Smooth muscle cell (in vitro differentiated cells): Measurements from ENCODE around the gene PGAP2. TPM values are rescaled to one million over a fixed set of nuclear protein-coding genes. Genes with fewer than 3 reads are reported as not detected.

Experiments
- DNase-seq: peaks from one replicate; lab custom pipeline; 2025; ENCODE audit not compliant: unreplicated experiment; lab: John Stamatoyannopoulos, UW
- H2AFZ ChIP-seq: fragments of 200-600 bp; sonication (generic); 2 replicates; pipeline ENCODE4 v1.6.0; 2016; ENCODE audit warnings: antibody characterized with exemption, low read depth, mild to moderate bottlenecking
- H3F3A ChIP-seq: fragments of 200-600 bp; sonication (generic); 2 replicates; pipeline ENCODE4 v1.6.0; 2017; ENCODE audit warnings: antibody characterized with exemption, low read depth
- H3K27ac ChIP-seq: fragments of 200-600 bp; sonication (generic); 2 replicates; pipeline ENCODE4 v1.5.1; 2016; ENCODE audit warnings: low read depth, mild to moderate bottlenecking
- H3K27me3 ChIP-seq: fragments of 200-600 bp; sonication (generic); 2 replicates; pipeline ENCODE4 v1.6.1; 2016; ENCODE audit warnings: low read depth, mild to moderate bottlenecking
- H3K36me3 ChIP-seq: fragments of 200-600 bp; sonication (generic); 2 replicates; pipeline ENCODE4 v1.5.1; 2016; ENCODE audit warnings: low read depth
- H3K4me1 ChIP-seq: fragments of 200-600 bp; sonication (generic); 2 replicates; pipeline ENCODE4 v1.5.1; 2016; ENCODE audit warnings: low read depth
- H3K4me2 ChIP-seq: fragments of 200-600 bp; sonication (generic); 2 replicates; pipeline ENCODE4 v1.6.0; 2016; ENCODE audit warnings: mild to moderate bottlenecking
- H3K4me3 ChIP-seq: fragments of 200-600 bp; sonication (generic); 2 replicates; pipeline ENCODE4 v1.5.1; 2016; ENCODE audit warnings: mild to moderate bottlenecking
- H3K79me2 ChIP-seq: fragments of 200-600 bp; sonication (generic); 2 replicates; pipeline ENCODE4 v1.6.0; 2016; ENCODE audit warnings: low read depth, mild to moderate bottlenecking
- H3K9ac ChIP-seq: fragments of 200-600 bp; sonication (generic); 2 replicates; pipeline ENCODE4 v1.6.0; 2016; ENCODE audit warnings: low read depth
- H3K9me3 ChIP-seq: fragments of 200-600 bp; sonication (generic); replicated peaks from 2 replicates; pipeline ENCODE4 v1.5.1; 2016; ENCODE audit warnings: low read depth
- H4K20me1 ChIP-seq: fragments of 200-600 bp; sonication (generic); 2 replicates; pipeline ENCODE4 v1.6.0; 2016; ENCODE audit warnings: low read depth
- WGBS: methylation state at CpG from one replicate; pipeline ENCODE4 v1.1.7; 2016; ENCODE audit warnings: low lambda C conversion rate; 5-methylcytosine and 5-hydroxymethylcytosine counted together
- polyA plus RNA-seq: library from polyadenylated mRNA; unstranded; fragments of >200 nt; fragmentation: Nextera tagmentation; extraction: Ambion mirVana; gene quantifications from 2 replicates; pipeline ENCODE4 v1.2.1, GENCODE V29; 2016
- total RNA-seq: library from RNA; depleted of rRNA; stranded (reverse); fragments of >200 nt; gene quantifications from 2 replicates; pipeline ENCODE4 v1.2.3, GENCODE V29; 2014
- TF ChIP-seq, protein P1 (sequence below): fragments of 200-600 bp; sonication (generic); IDR thresholded peaks from 2 replicates; pipeline ENCODE4 v1.5.1; 2017; ENCODE audit warnings: borderline replicate concordance, mild to moderate bottlenecking, antibody characterized with exemption; ENCODE audit not compliant: insufficient read depth, poor library complexity, severe bottlenecking

Gene PGAP2
- total and polyA plus RNA-seq, 2 experiments from 2014 or later = 8.7 to 10.9 TPM

DNA sequence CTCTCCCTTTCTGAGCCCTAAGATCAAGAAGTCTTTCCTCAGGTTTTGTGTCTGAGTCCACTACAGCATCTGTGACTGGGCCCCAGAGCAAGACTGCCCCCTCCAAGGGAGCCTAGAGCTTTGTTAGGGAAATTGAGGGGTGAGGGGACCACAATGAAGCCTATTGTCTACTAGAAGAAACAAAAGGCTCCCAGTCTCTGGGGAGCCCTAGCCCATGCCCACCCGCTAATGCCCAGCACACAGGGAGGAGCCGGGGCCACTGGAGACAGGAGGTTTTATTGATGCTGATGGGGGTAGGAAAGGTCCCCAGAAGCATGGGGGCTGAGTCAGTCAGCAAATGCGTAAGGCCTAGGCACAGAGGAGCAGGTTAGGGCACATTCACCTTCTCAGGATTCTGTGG lies 18.4 kb downstream of the PGAP2 start:
- Histone ChIP-seq H3K27ac (no peak overlapping the region), H3K4me1 (no peaks in the 10 kb centered on the region), H3K79me2 (peaks cover 17% of the 10 kb centered on the region), H3K27me3 (no peaks in the 10 kb centered on the region), H3F3A (no peaks in the 10 kb centered on the region), H3K9me3 (no peaks in the 10 kb centered on the region), H3K36me3 (no peaks in the 10 kb centered on the region), H3K4me2 (no peak overlapping the region), H3K9ac (no peak overlapping the region), H3K4me3 (no peak overlapping the region), H4K20me1 (peaks cover 41% of the 10 kb centered on the region), H2AFZ (no peak overlapping the region)
- TF ChIP-seq, protein P1, sequence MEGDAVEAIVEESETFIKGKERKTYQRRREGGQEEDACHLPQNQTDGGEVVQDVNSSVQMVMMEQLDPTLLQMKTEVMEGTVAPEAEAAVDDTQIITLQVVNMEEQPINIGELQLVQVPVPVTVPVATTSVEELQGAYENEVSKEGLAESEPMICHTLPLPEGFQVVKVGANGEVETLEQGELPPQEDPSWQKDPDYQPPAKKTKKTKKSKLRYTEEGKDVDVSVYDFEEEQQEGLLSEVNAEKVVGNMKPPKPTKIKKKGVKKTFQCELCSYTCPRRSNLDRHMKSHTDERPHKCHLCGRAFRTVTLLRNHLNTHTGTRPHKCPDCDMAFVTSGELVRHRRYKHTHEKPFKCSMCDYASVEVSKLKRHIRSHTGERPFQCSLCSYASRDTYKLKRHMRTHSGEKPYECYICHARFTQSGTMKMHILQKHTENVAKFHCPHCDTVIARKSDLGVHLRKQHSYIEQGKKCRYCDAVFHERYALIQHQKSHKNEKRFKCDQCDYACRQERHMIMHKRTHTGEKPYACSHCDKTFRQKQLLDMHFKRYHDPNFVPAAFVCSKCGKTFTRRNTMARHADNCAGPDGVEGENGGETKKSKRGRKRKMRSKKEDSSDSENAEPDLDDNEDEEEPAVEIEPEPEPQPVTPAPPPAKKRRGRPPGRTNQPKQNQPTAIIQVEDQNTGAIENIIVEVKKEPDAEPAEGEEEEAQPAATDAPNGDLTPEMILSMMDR = no peak
- no peak for DNase-seq
- 94% methylated on average over 3 of the region's 3 CpGs for WGBS

DNA sequence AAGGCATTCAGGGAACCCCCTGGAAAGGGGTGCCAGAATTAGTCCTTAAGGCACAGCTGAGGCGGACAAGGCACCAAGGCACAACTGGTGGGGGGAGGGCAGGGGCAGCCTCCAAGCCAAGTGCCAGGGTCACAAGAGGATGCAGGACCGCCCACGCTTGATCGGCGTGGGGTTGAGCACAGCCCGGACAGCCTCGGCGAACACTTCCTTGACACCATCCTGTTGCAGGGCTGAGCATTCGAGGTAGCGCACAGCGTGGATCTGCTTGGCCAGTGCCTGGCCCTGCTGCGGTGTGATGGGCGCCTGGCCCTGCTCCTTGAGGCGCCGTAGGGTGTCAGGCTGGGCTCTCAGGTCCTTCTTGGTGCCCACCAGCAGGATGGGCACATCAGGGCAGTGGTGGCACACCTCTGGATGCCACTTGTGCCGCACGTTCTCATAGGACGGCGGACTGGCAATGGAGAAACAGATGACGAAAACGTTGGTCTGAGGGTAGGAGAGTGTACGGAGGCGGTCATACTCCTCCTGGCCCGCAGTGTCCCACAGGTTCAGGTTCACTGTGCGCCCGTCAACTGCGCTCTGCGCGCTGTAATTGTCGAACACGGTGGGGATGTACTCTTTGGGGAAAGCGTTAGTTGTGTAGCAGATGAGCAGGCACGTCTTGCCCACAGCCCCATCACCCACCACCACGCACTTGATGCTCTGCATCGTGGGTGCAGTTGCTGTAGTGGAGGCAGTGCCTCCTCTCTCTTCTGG lies 19.2 kb downstream of the PGAP2 start:
- no peaks in the 10 kb centered on the region for H3K36me3 ChIP-seq
- no peaks in the 10 kb centered on the region for H3K9me3 ChIP-seq
- H4K20me1 ChIP-seq = peaks cover 50% of the 10 kb centered on the region
- no peak for DNase-seq
- no peaks in the 10 kb centered on the region for H3K4me1 ChIP-seq
- no peak overlapping the region for H3K27ac ChIP-seq
- no peak overlapping the region for H3K4me2 ChIP-seq
- no peak overlapping the region for H3K4me3 ChIP-seq
- H3F3A ChIP-seq = no peaks in the 10 kb centered on the region
- no peak overlapping the region for H2AFZ ChIP-seq
- H3K27me3 ChIP-seq = no peaks in the 10 kb centered on the region
- 97% methylated on average over 35 of the region's 35 CpGs for WGBS
- TF ChIP-seq, protein P1 = no peak
- H3K79me2 ChIP-seq = peaks cover 26% of the 10 kb centered on the region
- H3K9ac ChIP-seq = no peak overlapping the region

DNA sequence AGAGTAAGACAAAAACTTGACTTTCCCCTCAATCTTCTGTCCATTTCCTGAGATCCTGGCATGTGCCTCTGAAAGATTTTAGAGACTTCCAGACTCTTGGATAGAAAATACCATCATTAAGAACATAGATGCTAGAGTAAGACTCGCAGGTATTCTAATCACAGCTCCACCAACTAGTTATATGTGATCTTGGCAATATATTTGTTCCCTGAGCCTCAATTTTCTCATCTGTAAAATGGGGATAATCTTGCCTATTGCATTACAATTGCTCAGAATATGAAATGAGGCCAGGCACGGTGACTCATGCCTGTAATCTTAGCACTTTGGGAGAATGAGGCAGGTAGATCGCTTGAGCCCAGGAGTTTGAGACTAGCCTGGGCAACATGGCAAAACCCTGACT lies 21.7 kb downstream of the PGAP2 start:
- peaks cover 5% of the 10 kb centered on the region for H3F3A ChIP-seq
- no peaks in the 10 kb centered on the region for H3K36me3 ChIP-seq
- no peak overlapping the region for H3K27ac ChIP-seq
- no peak overlapping the region for H2AFZ ChIP-seq
- peaks cover 75% of the 10 kb centered on the region for H4K20me1 ChIP-seq
- H3K79me2 ChIP-seq = peaks cover 49% of the 10 kb centered on the region
- H3K27me3 ChIP-seq = no peaks in the 10 kb centered on the region
- H3K9me3 ChIP-seq = no peaks in the 10 kb centered on the region
- peaks cover 2% of the 10 kb centered on the region for H3K4me1 ChIP-seq
- TF ChIP-seq, protein P1 = no peak
- no peak for DNase-seq
- 98% methylated on average over 3 of the region's 3 CpGs for WGBS
- H3K4me2 ChIP-seq = no peak overlapping the region
- no peak overlapping the region for H3K4me3 ChIP-seq
- H3K9ac ChIP-seq = no peak overlapping the region

DNA sequence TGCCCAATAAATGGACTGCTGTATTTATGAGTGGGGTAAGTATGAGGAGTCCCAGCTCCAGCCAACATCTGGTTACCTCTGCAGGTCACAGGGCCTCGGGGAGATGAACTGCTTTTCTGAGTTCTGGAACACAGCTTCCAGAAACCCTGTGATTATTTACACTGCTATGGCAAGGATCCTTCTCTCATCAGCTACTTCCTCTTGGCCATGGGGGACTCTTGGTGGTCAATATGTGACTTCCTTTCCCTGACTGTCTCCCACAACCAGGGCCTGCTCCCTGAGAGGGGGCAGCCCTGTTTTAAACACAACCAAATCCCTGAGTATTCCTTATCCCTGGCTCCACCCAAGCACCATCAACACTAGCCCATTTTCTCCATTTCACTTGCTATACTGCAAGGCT lies 22.4 kb downstream of the PGAP2 start:
- TF ChIP-seq, protein P1 = no peak
- no peak overlapping the region for H3K4me2 ChIP-seq
- no peak for DNase-seq
- no peak overlapping the region for H2AFZ ChIP-seq
- H4K20me1 ChIP-seq = peaks cover 81% of the 10 kb centered on the region
- H3K27me3 ChIP-seq = no peaks in the 10 kb centered on the region
- H3K9me3 ChIP-seq = no peaks in the 10 kb centered on the region
- H3K4me1 ChIP-seq = peaks cover 2% of the 10 kb centered on the region
- no peaks in the 10 kb centered on the region for H3K36me3 ChIP-seq
- H3K79me2 ChIP-seq = peaks cover 55% of the 10 kb centered on the region
- no peak overlapping the region for H3K9ac ChIP-seq
- no peak overlapping the region for H3K4me3 ChIP-seq
- 88% methylated on average over 1 of the region's 1 CpG for WGBS
- peaks cover 5% of the 10 kb centered on the region for H3F3A ChIP-seq
- H3K27ac ChIP-seq = no peak overlapping the region
